ENCODE measurements around the gene IQSEC3.

DNA sequence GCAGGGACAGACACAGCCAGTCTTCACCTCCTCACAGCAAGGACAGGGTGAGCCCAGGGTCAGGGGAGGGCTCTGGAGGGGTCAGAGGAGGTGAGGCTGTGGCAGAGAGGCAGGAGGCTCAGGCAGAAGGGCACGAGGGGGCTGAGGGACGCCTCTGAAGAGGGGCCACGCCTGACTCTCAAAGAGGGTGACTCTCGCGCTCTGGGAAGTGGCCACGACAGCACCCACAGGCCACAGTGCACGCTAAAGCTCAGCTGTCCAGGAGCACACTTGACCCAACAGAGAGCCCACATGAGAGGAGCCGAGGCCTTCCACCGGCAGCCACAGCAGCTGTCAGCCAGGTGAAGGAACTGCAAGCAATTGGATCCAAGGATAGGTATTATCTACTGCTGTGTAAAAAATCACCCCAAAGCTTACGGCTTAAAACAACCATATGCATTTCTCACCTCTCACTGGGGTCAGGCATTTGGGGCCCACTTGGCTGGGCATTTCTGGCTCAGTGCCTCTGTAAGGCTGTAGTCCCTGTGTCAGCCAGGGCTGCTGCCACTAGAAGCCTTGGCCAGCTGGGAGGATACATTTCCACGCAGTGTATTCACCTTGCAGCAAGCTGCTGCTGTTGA is 119.5 kb downstream of the IQSEC3 start:
- TF ChIP-seq, protein P1, sequence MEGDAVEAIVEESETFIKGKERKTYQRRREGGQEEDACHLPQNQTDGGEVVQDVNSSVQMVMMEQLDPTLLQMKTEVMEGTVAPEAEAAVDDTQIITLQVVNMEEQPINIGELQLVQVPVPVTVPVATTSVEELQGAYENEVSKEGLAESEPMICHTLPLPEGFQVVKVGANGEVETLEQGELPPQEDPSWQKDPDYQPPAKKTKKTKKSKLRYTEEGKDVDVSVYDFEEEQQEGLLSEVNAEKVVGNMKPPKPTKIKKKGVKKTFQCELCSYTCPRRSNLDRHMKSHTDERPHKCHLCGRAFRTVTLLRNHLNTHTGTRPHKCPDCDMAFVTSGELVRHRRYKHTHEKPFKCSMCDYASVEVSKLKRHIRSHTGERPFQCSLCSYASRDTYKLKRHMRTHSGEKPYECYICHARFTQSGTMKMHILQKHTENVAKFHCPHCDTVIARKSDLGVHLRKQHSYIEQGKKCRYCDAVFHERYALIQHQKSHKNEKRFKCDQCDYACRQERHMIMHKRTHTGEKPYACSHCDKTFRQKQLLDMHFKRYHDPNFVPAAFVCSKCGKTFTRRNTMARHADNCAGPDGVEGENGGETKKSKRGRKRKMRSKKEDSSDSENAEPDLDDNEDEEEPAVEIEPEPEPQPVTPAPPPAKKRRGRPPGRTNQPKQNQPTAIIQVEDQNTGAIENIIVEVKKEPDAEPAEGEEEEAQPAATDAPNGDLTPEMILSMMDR (IDR thresholded peaks at IDR 0.05 in 4 of 5, conservative IDR thresholded peaks at IDR 0.05 in 1 of 5): no peak
- TF ChIP-seq POLR2A (IDR thresholded peaks at IDR 0.05): no peak
